ENCODE data around the gene GPR137.
A peak's percentile ranks its signal among the peaks of the same experiment; 100 is the strongest.

GPR137 gene

DNA sequence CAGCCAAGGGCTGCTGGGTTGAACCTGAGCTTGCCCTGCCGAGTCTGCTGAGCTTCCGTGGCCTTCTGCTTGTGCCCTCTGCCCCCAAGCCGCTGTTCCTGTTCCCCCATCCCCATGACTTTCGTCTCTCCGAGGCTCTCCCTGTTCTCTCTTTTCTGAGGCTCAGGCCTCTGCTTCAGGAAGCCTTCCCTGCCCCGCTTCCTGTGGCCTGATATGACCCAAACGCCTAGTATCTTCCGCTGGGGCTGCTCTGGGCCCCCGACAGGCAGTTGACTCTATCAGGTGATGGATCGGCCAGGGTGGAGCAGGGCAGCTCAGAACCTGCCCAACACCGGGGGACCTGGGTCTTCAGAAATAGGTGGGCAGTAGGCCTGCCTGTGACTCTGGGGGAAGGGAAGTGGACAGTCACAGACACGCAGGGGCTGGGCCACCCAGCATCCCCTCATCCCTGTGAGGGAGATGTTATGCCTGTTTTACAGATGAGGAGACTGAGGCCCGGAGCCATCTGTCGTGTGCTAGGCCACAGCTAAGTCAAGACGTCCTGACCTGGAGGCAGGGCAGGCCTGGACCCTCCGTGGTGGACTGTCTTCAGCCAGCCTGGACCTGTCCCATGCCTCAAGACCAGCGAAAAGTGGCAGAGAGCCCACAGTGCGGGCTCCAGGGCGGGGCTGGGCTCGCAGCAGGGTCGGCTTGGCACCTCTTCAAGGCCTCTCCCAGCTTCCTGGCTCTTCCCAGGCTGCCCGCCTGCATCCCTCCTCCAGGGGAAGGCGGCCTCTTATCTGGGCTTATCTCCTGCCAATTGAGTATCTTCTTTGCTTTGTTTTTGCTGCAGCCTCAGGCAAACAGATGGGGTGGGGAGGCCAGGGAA lies 17.4 kb upstream of the GPR137 start:
- no peak for TF ChIP-seq TAF1 (IDR thresholded peaks at IDR 0.05; ENCODE audit: low read depth, low read length)
- TF ChIP-seq POU2F2 (IDR thresholded peaks at IDR 0.05; ENCODE audit: low read depth, low read length) = no peak
- no peak for TF ChIP-seq PAX5 (IDR thresholded peaks at IDR 0.05; ENCODE audit: insufficient read depth, low read length, severe bottlenecking)
- TF ChIP-seq POLR2AphosphoS5 (IDR thresholded peaks at IDR 0.05; ENCODE audit: low read depth, low read length) = no peak
- no peak for TF ChIP-seq POLR2A (IDR thresholded peaks at IDR 0.05; ENCODE audit: low read depth, low read length)
- TF ChIP-seq SPI1 (IDR thresholded peaks at IDR 0.05; ENCODE audit: low read depth, low read length) = no peak
- DNase-seq (ENCODE audit: insufficient read length, low spot score) (no peak), FAIRE-seq (no peak)

DNA sequence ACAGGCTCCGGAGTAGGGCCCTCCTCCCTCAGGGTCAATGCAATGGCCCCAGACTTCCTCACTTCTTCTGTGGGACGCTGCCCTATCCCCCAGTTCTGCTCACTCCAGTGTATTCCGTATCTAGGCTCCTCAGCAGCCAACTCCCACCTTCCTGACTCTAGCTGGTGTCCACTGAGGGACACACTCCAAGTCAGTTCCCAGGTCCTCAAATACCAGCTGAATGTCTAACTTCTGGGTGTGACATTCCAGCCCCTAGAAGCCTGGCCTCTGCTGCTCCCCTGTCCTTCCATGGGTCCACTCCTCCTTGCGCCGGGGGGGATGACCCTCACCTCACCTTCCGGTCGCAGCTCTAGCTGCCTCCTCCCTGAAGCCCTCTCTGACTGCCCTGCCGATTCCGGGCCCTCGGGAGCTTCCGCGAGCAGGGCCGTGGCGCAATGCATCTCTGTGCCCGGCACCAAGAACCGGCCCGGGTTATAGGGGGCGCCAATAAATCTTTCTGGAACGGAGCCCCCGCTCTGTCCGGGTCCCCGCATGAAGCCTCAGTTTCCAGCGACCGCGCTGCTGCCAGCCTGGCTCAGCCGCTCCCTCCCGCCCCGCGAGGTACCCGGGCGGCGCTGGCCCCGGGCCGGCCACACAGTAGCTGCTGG lies 16.6 kb upstream of the GPR137 start:
- no peak for TF ChIP-seq POLR2A (IDR thresholded peaks at IDR 0.05; ENCODE audit: low read depth, low read length)
- 0 out of 2 replicates have a peak, but pooled peaks have one; percentile 20 for TF ChIP-seq TAF1 (IDR thresholded peaks at IDR 0.05; ENCODE audit: low read depth, low read length)
- DNase-seq (ENCODE audit: insufficient read length, low spot score) (no peak), FAIRE-seq (no peak)

DNA sequence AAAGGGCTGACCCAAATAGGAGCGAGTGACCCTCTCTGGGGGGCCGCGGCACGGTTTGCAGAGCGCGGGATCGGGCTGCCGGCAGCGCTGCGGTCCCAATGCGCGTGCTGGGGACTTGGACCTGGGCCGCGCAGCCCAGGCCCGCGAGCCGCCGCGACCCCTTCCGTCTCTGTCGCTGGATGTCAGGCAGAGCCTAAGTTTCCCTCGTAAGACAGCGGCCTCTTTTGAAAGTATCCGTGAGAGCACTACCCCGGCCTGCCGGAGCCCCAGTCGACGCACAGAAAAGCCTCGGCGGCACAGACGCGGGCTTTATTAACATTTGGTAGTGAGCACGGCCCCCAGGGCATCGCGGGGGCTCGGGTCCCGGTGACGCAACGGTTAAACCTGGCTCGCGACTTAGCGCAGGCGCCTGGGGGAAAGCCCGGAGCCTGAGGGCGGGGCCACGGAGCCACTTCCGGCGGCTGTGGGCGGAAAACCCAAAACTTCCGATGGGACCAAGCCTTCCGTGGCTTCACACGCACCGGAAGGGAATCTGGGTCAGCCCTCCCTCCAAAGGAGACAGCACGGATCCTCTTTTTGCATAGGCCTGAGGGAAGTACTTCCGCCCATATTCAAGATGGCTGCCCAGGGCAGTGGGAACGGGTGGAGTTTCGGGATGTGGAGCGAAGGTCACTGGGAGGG lies 16.0 kb upstream of the GPR137 start:
- peak; percentile 84 for DNase-seq (ENCODE audit: insufficient read length, low spot score)
- TF ChIP-seq SPI1 (IDR thresholded peaks at IDR 0.05; ENCODE audit: low read depth, low read length) = peak; percentile 67
- TF ChIP-seq POLR2AphosphoS5 (IDR thresholded peaks at IDR 0.05; ENCODE audit: low read depth, low read length) = peak; percentile 75
- TF ChIP-seq TAF1 (IDR thresholded peaks at IDR 0.05; ENCODE audit: low read depth, low read length) = peak; percentile 62; the same call in 1 of the 2 replicates
- TF ChIP-seq PAX5 (IDR thresholded peaks at IDR 0.05; ENCODE audit: insufficient read depth, low read length, severe bottlenecking) = no peak
- TF ChIP-seq POU2F2 (IDR thresholded peaks at IDR 0.05; ENCODE audit: low read depth, low read length) = peak; percentile 91
- peak; percentile 67 for TF ChIP-seq POLR2A (IDR thresholded peaks at IDR 0.05; ENCODE audit: low read depth, low read length)
- FAIRE-seq = peak; percentile 93

DNA sequence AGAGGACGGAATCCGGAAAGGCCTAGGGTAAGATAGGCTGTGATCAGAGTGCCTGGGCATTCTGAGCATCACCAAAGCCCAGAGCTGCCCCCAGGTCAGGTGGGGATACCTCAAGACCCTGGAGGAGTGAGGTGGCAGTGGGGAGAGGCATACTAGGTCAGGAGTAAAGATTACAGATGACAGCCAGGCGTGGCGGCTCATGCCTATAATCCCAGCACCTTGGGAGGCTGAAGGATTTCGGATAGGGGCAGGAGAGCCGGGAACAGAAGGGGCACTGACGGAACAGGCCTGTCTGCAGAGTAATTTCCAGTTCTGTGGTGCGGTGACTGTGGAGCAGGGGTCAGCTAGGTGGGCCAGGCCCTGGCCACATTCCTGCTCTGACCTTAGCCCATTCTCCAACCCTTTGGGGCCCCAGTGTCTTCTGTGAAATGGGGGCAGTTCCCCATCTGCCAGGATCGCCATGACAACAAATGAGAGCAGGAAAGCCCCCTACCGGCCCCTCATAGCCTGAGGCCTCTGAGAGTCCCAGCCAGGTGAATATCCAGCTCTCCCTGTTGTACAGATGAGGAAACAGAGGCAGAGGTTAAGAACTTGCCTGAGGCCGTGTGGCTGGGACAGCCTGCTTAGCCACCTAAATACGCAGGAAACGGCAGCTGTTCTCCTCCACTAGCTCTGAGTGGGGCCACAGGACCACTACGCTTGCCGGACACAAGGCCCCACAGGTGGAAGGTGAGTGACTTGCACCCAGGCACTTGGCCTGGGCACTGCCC lies 10.4 kb upstream of the GPR137 start:
- TF ChIP-seq POU2F2 (IDR thresholded peaks at IDR 0.05; ENCODE audit: low read depth, low read length) = no peak
- TF ChIP-seq POLR2AphosphoS5 (IDR thresholded peaks at IDR 0.05; ENCODE audit: low read depth, low read length) = no peak
- TF ChIP-seq TAF1 (IDR thresholded peaks at IDR 0.05; ENCODE audit: low read depth, low read length) = no peak
- TF ChIP-seq PAX5 (IDR thresholded peaks at IDR 0.05; ENCODE audit: insufficient read depth, low read length, severe bottlenecking) = no peak
- TF ChIP-seq POLR2A (IDR thresholded peaks at IDR 0.05; ENCODE audit: low read depth, low read length) = no peak
- no peak for TF ChIP-seq SPI1 (IDR thresholded peaks at IDR 0.05; ENCODE audit: low read depth, low read length)
- no peak for FAIRE-seq
- DNase-seq (ENCODE audit: insufficient read length, low spot score) = no peak

DNA sequence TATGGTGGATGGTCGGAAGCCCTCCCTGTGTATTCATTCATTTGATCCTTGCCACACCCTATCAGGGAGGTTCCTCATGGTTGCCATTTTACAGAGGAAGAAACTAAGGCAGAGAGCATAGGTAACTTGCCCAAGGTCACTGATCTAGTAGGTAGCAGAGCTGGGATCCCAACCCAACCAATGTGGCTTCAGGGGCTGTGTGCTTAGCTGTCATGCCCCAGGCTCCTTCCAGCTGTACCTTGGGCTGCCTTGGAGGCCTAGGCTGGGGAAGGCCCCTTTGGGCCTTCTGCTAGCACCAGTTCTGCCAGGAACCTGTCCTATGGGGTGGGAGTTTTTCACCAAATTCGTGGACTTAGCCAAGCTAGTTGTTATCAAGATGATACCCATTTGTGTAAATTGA lies 9.8 kb upstream of the GPR137 start:
- no peak for DNase-seq (ENCODE audit: insufficient read length, low spot score)
- FAIRE-seq = no peak
- no peak for TF ChIP-seq POLR2A (IDR thresholded peaks at IDR 0.05; ENCODE audit: low read depth, low read length)
- TF ChIP-seq SPI1 (IDR thresholded peaks at IDR 0.05; ENCODE audit: low read depth, low read length) = no peak
- TF ChIP-seq POLR2AphosphoS5 (IDR thresholded peaks at IDR 0.05; ENCODE audit: low read depth, low read length) = no peak
- TF ChIP-seq PAX5 (IDR thresholded peaks at IDR 0.05; ENCODE audit: insufficient read depth, low read length, severe bottlenecking) = no peak
- no peak for TF ChIP-seq POU2F2 (IDR thresholded peaks at IDR 0.05; ENCODE audit: low read depth, low read length)
- TF ChIP-seq TAF1 (IDR thresholded peaks at IDR 0.05; ENCODE audit: low read depth, low read length) = no peak

DNA sequence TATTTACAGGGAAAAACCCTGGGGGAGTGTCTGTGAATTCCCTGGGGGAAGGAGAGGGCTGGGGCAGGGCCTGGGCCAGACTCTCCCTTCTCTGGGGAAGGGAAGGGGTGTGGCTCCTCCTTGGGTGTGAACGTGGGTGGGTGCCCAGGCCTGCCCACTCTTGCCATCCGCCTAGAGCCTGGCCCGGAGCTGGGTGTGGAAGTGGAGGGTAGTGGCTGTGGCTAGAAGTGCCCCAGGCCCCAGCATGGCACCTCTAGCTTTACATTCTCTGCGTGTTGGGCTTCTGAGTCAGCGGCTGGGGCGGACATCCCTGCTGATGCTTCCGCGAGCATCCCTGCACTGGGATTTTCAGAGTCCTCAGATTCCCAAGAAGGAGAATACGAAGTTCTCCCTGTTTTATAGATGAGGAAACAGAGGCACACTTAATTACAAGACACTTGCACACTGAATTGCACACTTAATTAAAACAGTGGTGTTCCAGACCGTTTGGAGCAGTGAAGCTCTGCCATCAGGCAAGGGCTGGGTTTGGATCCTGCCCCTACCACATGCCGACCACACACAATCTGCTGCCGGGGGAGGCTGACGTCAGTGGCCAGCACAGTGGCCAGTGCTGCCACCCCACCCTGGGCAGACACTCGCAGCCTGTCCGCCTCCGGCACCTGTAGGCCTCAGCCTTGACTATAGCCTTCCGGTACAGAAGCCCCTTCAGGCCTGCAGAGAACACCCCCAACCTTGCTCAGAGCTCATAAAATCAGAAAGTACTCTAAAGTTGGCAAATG lies 8.8 kb upstream of the GPR137 start:
- TF ChIP-seq TAF1 (IDR thresholded peaks at IDR 0.05; ENCODE audit: low read depth, low read length) = no peak
- TF ChIP-seq POU2F2 (IDR thresholded peaks at IDR 0.05; ENCODE audit: low read depth, low read length) = no peak
- no peak for TF ChIP-seq POLR2A (IDR thresholded peaks at IDR 0.05; ENCODE audit: low read depth, low read length)
- no peak for TF ChIP-seq POLR2AphosphoS5 (IDR thresholded peaks at IDR 0.05; ENCODE audit: low read depth, low read length)
- TF ChIP-seq PAX5 (IDR thresholded peaks at IDR 0.05; ENCODE audit: insufficient read depth, low read length, severe bottlenecking) = no peak
- no peak for TF ChIP-seq SPI1 (IDR thresholded peaks at IDR 0.05; ENCODE audit: low read depth, low read length)
- DNase-seq (ENCODE audit: insufficient read length, low spot score) = no peak
- no peak for FAIRE-seq

DNA sequence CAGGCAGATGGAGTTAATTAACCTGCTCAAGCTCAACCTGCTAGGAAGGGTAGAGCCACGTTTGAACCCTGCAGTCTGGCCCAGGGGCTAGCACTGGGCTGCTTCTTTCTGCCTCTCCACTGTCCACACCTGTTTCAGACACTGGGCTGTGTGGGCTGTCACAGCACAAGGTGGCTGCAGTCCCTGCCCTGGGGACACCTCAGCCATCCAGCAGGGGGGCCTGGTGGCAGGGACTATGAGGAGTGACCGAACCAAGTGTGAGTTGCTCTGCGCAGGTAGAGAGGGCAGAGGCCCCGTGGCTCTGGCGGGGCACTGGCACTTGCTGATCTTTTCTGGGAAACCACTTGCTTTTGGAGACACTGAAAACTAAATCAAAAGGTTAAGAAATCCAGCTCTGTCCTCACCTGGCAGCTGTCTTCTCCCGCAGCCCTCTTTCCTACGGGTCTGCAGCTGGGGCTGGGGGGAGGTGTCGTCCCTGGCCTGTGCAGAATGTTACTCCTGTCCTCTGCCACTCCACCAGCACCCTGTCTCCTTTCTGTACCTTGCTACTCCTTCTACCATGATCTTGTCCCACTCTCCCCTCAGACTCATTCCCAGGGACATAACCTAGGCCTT lies 7.0 kb upstream of the GPR137 start:
- no peak for FAIRE-seq
- TF ChIP-seq POU2F2 (IDR thresholded peaks at IDR 0.05; ENCODE audit: low read depth, low read length) = no peak
- TF ChIP-seq SPI1 (IDR thresholded peaks at IDR 0.05; ENCODE audit: low read depth, low read length) = no peak
- no peak for TF ChIP-seq PAX5 (IDR thresholded peaks at IDR 0.05; ENCODE audit: insufficient read depth, low read length, severe bottlenecking)
- no peak for TF ChIP-seq POLR2A (IDR thresholded peaks at IDR 0.05; ENCODE audit: low read depth, low read length)
- no peak for TF ChIP-seq POLR2AphosphoS5 (IDR thresholded peaks at IDR 0.05; ENCODE audit: low read depth, low read length)
- no peak for TF ChIP-seq TAF1 (IDR thresholded peaks at IDR 0.05; ENCODE audit: low read depth, low read length)
- no peak for DNase-seq (ENCODE audit: insufficient read length, low spot score)
